Endothelial cell of umbilical vein (primary cell): Measurements from ENCODE around the gene PAK4. TPM values are rescaled to one million over a fixed set of nuclear protein-coding genes. Genes with fewer than 3 reads are reported as not detected.

Experiments used
- BruUV-seq: library from RNA; stranded (reverse); fragments of 400-500 nt; replicated peaks from 2 replicates; lab custom pipeline; 2021; lab: Mats Ljungman, UMichigan
- CTCF ChIA-PET: fragments of 300-600, 350-600 bp; sonication (Branson Sonifier 250); formaldehyde crosslinking; loops from one replicate; lab custom pipeline; 2021; ENCODE audit warnings: antibody characterized with exemption, inconsistent platforms; lab: Charles Lee
- POLR2A ChIA-PET: fragments of 300-600, 350-600 bp; sonication (Branson Sonifier 250); formaldehyde crosslinking; loops from one replicate; lab custom pipeline; 2021; ENCODE audit warnings: antibody characterized with exemption, inconsistent platforms; lab: Charles Lee
- DNase-seq: peaks from one replicate; pipeline ENCODE4 v3.0.0-alpha.2; 2011; ENCODE audit warnings: low read depth, low spot score
- FAIRE-seq: peaks from 2 replicates; lab custom pipeline; 2011; peaks lifted over from hg19 to GRCh38; lab: Jason Lieb, UNC
- H2AFZ ChIP-seq: 2 replicates; pipeline ENCODE4 v1.6.0; 2012; ENCODE audit warnings: low read depth, low read length, control low read depth, inconsistent platforms
- H3K27ac ChIP-seq: 2 replicates; pipeline ENCODE4 v1.5.1; 2011; ENCODE audit warnings: low read depth, mild to moderate bottlenecking, control low read depth, low read length, moderate library complexity; ENCODE audit not compliant: insufficient read depth
- H3K27me3 ChIP-seq, 2 experiments: 2 replicates each; pipeline versions ENCODE4 v1.6.0 to v1.6.1; 2011; ENCODE audit warnings: low read length in 2 of 2, mixed read lengths in 1 of 2; ENCODE audit not compliant: control insufficient read depth in 2 of 2, insufficient read depth in 2 of 2
- H3K36me3 ChIP-seq, 2 experiments: 2 replicates in 1 of 2; 3 replicates in 1 of 2; pipeline ENCODE4 v1.5.1; 2011; ENCODE audit warnings: low read length in 2 of 2, mild to moderate bottlenecking in 1 of 2, moderate library complexity in 1 of 2; ENCODE audit not compliant: control insufficient read depth in 2 of 2, insufficient read depth in 2 of 2; ENCODE audit errors: extremely low read depth in 1 of 2
- H3K4me1 ChIP-seq: 3 replicates; pipeline ENCODE4 v1.5.1; 2011; ENCODE audit warnings: mild to moderate bottlenecking, low read length; ENCODE audit not compliant: control insufficient read depth, insufficient read depth; ENCODE audit errors: extremely low read depth
- H3K4me2 ChIP-seq: 2 replicates; pipeline ENCODE4 v1.6.1; 2011; ENCODE audit warnings: low read length, control low read depth, mixed read lengths; ENCODE audit not compliant: insufficient read depth
- H3K4me3 ChIP-seq, 3 experiments: fragments of 200-600 bp in 1 of 3; sonication (generic), shearing (Covaris generic) in 1 of 3; replicated peaks in 1 of 3; 2 replicates each; pipeline ENCODE4 v1.5.1; 2011 to 2016; ENCODE audit warnings: control low read depth in 3 of 3, low read length in 3 of 3, mild to moderate bottlenecking in 2 of 3, inconsistent platforms in 1 of 3, low read depth in 1 of 3, moderate library complexity in 1 of 3; ENCODE audit not compliant: insufficient read depth in 1 of 3
- H3K79me2 ChIP-seq: 2 replicates; pipeline ENCODE4 v1.6.0; 2012; ENCODE audit warnings: low read length, inconsistent platforms; ENCODE audit not compliant: control insufficient read depth, insufficient read depth
- H3K9ac ChIP-seq: replicated peaks from 2 replicates; pipeline ENCODE3; 2011; ENCODE audit warnings: low read length, control low read depth; ENCODE audit not compliant: insufficient read depth; ENCODE audit errors: extremely low read depth
- H3K9me1 ChIP-seq: replicated peaks from 3 replicates; pipeline ENCODE4 v1.6.0; 2011; ENCODE audit warnings: mild to moderate bottlenecking, low read length; ENCODE audit not compliant: control insufficient read depth, insufficient read depth; ENCODE audit errors: extremely low read depth
- H3K9me3 ChIP-seq: replicated peaks from 2 replicates; pipeline ENCODE4 v1.5.1; 2012; ENCODE audit warnings: low read length, inconsistent platforms; ENCODE audit not compliant: control insufficient read depth, insufficient read depth
- H4K20me1 ChIP-seq: replicated peaks from 2 replicates; pipeline ENCODE3; 2011; ENCODE audit warnings: mild to moderate bottlenecking, low read length; ENCODE audit not compliant: control insufficient read depth, insufficient read depth; ENCODE audit errors: extremely low read depth
- CTCF ChIP-seq, 2 donors: IDR thresholded peaks; 1 replicate in 1 of 2; 2 replicates in 1 of 2; pipeline ENCODE4 v1.5.1; 2011; ENCODE audit warnings: low read length in 2 of 2, mild to moderate bottlenecking in 2 of 2, moderate library complexity in 2 of 2, control low read depth in 1 of 2, inconsistent platforms in 1 of 2, low read depth in 1 of 2; ENCODE audit not compliant: insufficient read depth in 1 of 2; ENCODE audit errors: extremely low read depth in 1 of 2
- EZH2 ChIP-seq: IDR thresholded peaks from 2 replicates; pipeline ENCODE4 v1.6.1; 2012; ENCODE audit warnings: borderline replicate concordance, low read depth, mild to moderate bottlenecking, moderate library complexity, low read length, inconsistent platforms; ENCODE audit not compliant: severe bottlenecking
- FOS ChIP-seq: IDR thresholded peaks from 2 replicates; pipeline ENCODE4 v1.6.1; 2011; ENCODE audit warnings: mild to moderate bottlenecking, low read length, moderate library complexity, borderline replicate concordance; ENCODE audit not compliant: insufficient read depth
- GATA2 ChIP-seq: IDR thresholded peaks from 2 replicates; pipeline ENCODE4 v1.7.0; 2011; ENCODE audit warnings: low read depth, mild to moderate bottlenecking, moderate library complexity, mixed read lengths, low read length; ENCODE audit not compliant: insufficient read length, insufficient read depth
- JUN ChIP-seq: IDR thresholded peaks from 2 replicates; pipeline ENCODE4 v1.6.1; 2011; ENCODE audit warnings: borderline replicate concordance, low read depth; ENCODE audit not compliant: insufficient read length, insufficient read depth
- MYC ChIP-seq: IDR thresholded peaks from one replicate; pipeline ENCODE4 v1.6.1; 2011; ENCODE audit warnings: mild to moderate bottlenecking, low read depth, low read length
- POLR2A ChIP-seq: IDR thresholded peaks from 2 replicates; pipeline ENCODE4 v1.6.1; 2012; ENCODE audit warnings: low read depth, mild to moderate bottlenecking, control low read depth, low read length
- POLR2AphosphoS5 ChIP-seq: IDR thresholded peaks from 2 replicates; pipeline ENCODE4 v1.6.1; 2012; ENCODE audit warnings: low read depth, mild to moderate bottlenecking, control low read depth, low read length, moderate library complexity; ENCODE audit not compliant: insufficient read depth
- dilution Hi-C: fragments of 300-500 bp; cut with MboI; formaldehyde crosslinking; loops from one replicate; pipeline ENCODE4 v1.15.0; 2019; ENCODE audit warnings: low sequenced_read_pairs; ENCODE audit not compliant: extremely low pct_ligation_motif_present
- intact Hi-C: fragments of 100-400 bp; cut with micrococcal nuclease; formaldehyde crosslinking; loops from one replicate; pipeline ENCODE4 v1.10.0; 2022
- polyA plus RNA-seq, 4 experiments: library from polyadenylated mRNA; depleted of rRNA in 3 of 4; stranded (reverse) in 3 of 4; unstranded in 1 of 4; fragments of >200 nt; gene quantifications; 2 replicates each; pipeline versions ENCODE4 v1.2.1 to v1.2.3, GENCODE V29; 2011 to 2012; ENCODE audit warnings: missing spikeins in 1 of 4
- total RNA-seq: library from RNA; stranded (reverse); gene quantifications from 2 replicates; pipeline ENCODE4 v1.2.3, GENCODE V29; 2021
- TF ChIP-seq, protein P1 (sequence below): IDR thresholded peaks from 2 replicates; pipeline ENCODE4 v1.6.1; 2011; ENCODE audit not compliant: insufficient read depth, insufficient read length

Gene PAK4
- total and polyA plus RNA-seq, 2 donors (not counting 3 experiments of a cell fraction or from before 2014, with no cell fraction given) = 39.8 to 55.4 TPM

- H4K20me1 ChIP-seq = no peaks in the 10 kb centered on the region
- BruUV-seq = no TSS peak
- H2AFZ ChIP-seq = no peak overlapping the region
- H3K27me3 ChIP-seq = peaks cover 0 to under 1% of the 10 kb centered on the region in 2 experiments
- POLR2A ChIA-PET = no interaction called here
- DNase-seq (no peak), FAIRE-seq (no peak)
- no peaks in the 10 kb centered on the region for H3K9me1 ChIP-seq
- H3K9me3 ChIP-seq = no peaks in the 10 kb centered on the region
- H3K4me1 ChIP-seq = no peaks in the 10 kb centered on the region
- H3K79me2 ChIP-seq = no peaks in the 10 kb centered on the region
- CTCF ChIA-PET = interaction anchor here (1.2 to 2.2 kb wide), 4 partner anchors 21 to 128 kb away, joined by 3 to 9 read pairs (median 4); partner anchors contain the start of gene FBXO17
- H3K4me2 ChIP-seq = no peak overlapping the region
- TF ChIP-seq GATA2 = no peak
- no peak for TF ChIP-seq JUN
- no peak for TF ChIP-seq MYC
- no peak for TF ChIP-seq CTCF (IDR thresholded peaks at IDR 0.05; ENCODE audit: extremely low read depth in 1 of 2, insufficient read depth in 1 of 2, low read depth in 1 of 2, low read length in 2 of 2)
- TF ChIP-seq POLR2AphosphoS5 = no peak
- no peak for TF ChIP-seq EZH2
- no peak for TF ChIP-seq POLR2A
- TF ChIP-seq, protein P1, sequence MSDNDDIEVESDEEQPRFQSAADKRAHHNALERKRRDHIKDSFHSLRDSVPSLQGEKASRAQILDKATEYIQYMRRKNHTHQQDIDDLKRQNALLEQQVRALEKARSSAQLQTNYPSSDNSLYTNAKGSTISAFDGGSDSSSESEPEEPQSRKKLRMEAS = no peak
- no peak for TF ChIP-seq FOS
- H3K36me3 ChIP-seq = no peaks in the 10 kb centered on the region
- no peak overlapping the region for H3K9ac ChIP-seq
- intact Hi-C loops (no loop called here), dilution Hi-C loops (no loop called here)
- H3K4me3 ChIP-seq = no peak overlapping the region
- H3K27ac ChIP-seq = no peak overlapping the region
Measured at GRCh38 chr19:39104186-39104596, 21.4 kb upstream of the PAK4 start.
